Measurements from ENCODE around the gene DEPDC4. TPM values are rescaled to one million over a fixed set of nuclear protein-coding genes. Genes with fewer than 3 reads are reported as not detected.

Gene DEPDC4
- total RNA-seq, 1 donor from 2014 or later, result not detected

DNA sequence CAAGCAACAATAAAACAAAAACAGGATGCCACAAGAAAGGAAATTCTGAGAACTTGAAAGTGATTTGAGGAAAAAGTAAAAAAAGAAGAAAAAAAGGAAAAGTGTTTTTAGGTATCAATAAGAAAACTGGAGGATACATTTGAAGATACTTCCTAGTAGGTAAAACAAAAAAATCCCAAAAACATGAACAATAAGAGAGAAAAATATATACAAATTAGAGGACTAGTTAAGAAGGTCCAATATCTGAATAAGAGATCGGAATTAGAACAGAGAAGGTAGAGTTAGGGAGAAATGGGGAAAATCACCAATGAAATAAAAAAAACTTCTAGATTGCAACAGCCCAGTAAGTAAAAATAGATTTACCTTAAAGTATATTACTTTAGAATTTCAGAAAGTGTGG is 8.8 kb downstream of the DEPDC4 start:
- intact Hi-C loops (cut with DNase I), result no loop called here
- H3K4me1 ChIP-seq, result no peaks in the 10 kb centered on the region
- no peak overlapping the region for H3K4me3 ChIP-seq
- H3K27ac ChIP-seq, result no peak overlapping the region
- H3K36me3 ChIP-seq, result no peaks in the 10 kb centered on the region
- H3K9me3 ChIP-seq, result no peaks in the 10 kb centered on the region
- TF ChIP-seq POLR2A (IDR thresholded peaks at IDR 0.05), result no peak
- TF ChIP-seq, protein P1, sequence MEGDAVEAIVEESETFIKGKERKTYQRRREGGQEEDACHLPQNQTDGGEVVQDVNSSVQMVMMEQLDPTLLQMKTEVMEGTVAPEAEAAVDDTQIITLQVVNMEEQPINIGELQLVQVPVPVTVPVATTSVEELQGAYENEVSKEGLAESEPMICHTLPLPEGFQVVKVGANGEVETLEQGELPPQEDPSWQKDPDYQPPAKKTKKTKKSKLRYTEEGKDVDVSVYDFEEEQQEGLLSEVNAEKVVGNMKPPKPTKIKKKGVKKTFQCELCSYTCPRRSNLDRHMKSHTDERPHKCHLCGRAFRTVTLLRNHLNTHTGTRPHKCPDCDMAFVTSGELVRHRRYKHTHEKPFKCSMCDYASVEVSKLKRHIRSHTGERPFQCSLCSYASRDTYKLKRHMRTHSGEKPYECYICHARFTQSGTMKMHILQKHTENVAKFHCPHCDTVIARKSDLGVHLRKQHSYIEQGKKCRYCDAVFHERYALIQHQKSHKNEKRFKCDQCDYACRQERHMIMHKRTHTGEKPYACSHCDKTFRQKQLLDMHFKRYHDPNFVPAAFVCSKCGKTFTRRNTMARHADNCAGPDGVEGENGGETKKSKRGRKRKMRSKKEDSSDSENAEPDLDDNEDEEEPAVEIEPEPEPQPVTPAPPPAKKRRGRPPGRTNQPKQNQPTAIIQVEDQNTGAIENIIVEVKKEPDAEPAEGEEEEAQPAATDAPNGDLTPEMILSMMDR (IDR thresholded peaks at IDR 0.05), result no peak
- no peak for TF ChIP-seq POLR2AphosphoS5 (IDR thresholded peaks at IDR 0.05; ENCODE audit: insufficient read depth in 1 of 2, low read depth in 1 of 2)
- H3K27me3 ChIP-seq, result no peaks in the 10 kb centered on the region
- DNase-seq (ENCODE audit: extremely low spot score in 2 of 2), result no peak

DNA sequence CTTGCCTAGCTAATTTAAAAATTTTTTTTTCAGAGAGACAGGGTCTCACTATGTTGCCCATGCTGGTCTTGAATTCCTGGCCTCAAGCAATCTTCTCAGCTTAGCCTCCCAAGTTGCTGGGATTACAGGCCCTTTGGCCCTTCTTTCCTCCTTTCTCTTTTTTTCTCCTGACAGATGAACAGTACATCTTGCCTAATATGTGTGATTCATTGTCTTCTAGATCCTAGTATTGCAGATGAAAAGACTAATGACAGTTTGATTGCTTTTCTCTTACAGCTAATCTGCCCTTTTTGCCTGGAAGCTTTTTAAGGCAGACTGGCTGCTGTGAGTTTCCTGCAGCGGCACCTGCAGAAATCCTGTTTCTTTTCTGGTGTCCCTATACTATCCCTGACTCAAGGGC is 12.0 kb downstream of the DEPDC4 start:
- intact Hi-C loops (cut with DNase I), result no loop called here
- no peaks in the 10 kb centered on the region for H3K4me1 ChIP-seq
- TF ChIP-seq POLR2A (IDR thresholded peaks at IDR 0.05) (no peak), POLR2AphosphoS5 (IDR thresholded peaks at IDR 0.05; ENCODE audit: insufficient read depth in 1 of 2, low read depth in 1 of 2) (peak in 1 of 2 donors; percentile 50)
- TF ChIP-seq, protein P1 (IDR thresholded peaks at IDR 0.05), result no peak
- no peaks in the 10 kb centered on the region for H3K9me3 ChIP-seq
- H3K4me3 ChIP-seq, result no peak overlapping the region
- H3K27ac ChIP-seq, result no peak overlapping the region
- no peaks in the 10 kb centered on the region for H3K36me3 ChIP-seq
- H3K27me3 ChIP-seq, result no peaks in the 10 kb centered on the region
- no peak for DNase-seq (ENCODE audit: extremely low spot score in 2 of 2)

DNA sequence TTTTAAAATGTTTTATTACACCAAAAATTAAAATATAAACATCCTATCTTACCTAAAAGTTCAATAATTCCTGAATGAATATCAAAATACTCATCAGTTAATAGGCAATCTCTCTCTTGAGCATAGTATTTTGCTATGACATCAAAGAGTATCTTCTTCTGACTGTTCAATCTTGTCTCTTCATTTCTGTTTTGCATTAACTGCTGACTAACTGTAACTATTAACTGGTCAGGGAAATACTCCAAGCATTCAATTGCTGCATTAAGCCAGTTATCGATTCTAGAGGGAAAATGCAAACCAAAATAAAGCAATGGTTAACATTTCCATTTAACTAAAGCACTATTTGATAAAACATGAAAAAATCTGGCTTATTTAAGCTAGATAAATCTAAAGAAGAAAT is 13.4 kb downstream of the DEPDC4 start:
- no peaks in the 10 kb centered on the region for H3K9me3 ChIP-seq
- no peaks in the 10 kb centered on the region for H3K36me3 ChIP-seq
- no peak for DNase-seq (ENCODE audit: extremely low spot score in 2 of 2)
- intact Hi-C loops (cut with DNase I), result no loop called here
- no peak overlapping the region for H3K27ac ChIP-seq
- TF ChIP-seq, protein P1 (IDR thresholded peaks at IDR 0.05), result no peak
- no peak for TF ChIP-seq POLR2A (IDR thresholded peaks at IDR 0.05)
- TF ChIP-seq POLR2AphosphoS5 (IDR thresholded peaks at IDR 0.05; ENCODE audit: insufficient read depth in 1 of 2, low read depth in 1 of 2), result no peak
- no peaks in the 10 kb centered on the region for H3K27me3 ChIP-seq
- H3K4me1 ChIP-seq, result no peaks in the 10 kb centered on the region
- no peak overlapping the region for H3K4me3 ChIP-seq

DNA sequence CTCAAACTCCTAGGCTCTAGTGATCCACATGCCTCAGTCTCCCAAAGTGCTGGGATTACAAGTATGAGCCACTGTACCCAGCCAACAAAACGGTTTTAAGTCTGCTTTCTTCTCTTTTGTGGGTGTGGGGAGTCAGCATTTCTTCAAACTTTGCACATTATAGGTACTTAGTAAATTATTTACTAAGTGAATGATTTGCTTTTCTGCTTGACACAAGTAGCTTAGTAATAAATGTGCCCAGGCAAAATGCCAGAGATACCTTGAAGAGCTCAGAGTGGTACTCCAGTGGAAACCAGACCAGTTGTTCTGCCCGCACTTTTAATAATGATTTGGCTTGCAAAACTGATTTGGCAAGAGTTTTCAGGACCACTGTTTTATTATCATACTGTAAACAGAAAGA is 15.0 kb downstream of the DEPDC4 start:
- no peaks in the 10 kb centered on the region for H3K4me1 ChIP-seq
- no peak overlapping the region for H3K27ac ChIP-seq
- TF ChIP-seq POLR2A (IDR thresholded peaks at IDR 0.05) (no peak), POLR2AphosphoS5 (IDR thresholded peaks at IDR 0.05; ENCODE audit: insufficient read depth in 1 of 2, low read depth in 1 of 2) (no peak)
- TF ChIP-seq, protein P1 (IDR thresholded peaks at IDR 0.05), result no peak
- H3K4me3 ChIP-seq, result no peak overlapping the region
- no peaks in the 10 kb centered on the region for H3K27me3 ChIP-seq
- DNase-seq (ENCODE audit: extremely low spot score in 2 of 2), result no peak
- intact Hi-C loops (cut with DNase I), result no loop called here
- no peaks in the 10 kb centered on the region for H3K36me3 ChIP-seq
- H3K9me3 ChIP-seq, result no peaks in the 10 kb centered on the region

DNA sequence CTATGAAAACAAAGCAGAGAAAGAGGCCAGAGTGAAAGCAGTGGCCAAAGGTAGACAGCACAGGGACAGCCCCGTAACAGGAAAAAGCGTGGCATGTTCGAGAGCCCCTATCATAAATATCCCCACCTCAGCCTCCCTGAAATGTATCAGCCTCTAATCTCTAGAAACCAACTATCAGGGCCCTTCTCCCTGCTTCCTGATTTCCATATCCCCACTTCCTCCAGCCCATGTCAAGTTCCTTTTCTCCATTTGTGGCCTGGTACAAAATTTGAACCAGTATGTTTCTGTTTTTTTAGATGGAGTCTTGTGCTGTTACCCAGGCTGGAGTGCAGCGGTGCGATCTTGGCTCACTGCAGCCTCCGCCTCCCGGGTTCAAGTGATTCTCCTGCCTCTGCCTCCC is 16.9 kb downstream of the DEPDC4 start:
- Histone ChIP-seq H3K36me3 (no peaks in the 10 kb centered on the region), H3K27me3 (no peaks in the 10 kb centered on the region), H3K27ac (no peak overlapping the region), H3K9me3 (no peaks in the 10 kb centered on the region), H3K4me3 (no peak overlapping the region), H3K4me1 (no peaks in the 10 kb centered on the region)
- intact Hi-C loops (cut with DNase I), result no loop called here
- no peak for DNase-seq (ENCODE audit: extremely low spot score in 2 of 2)
- no peak for TF ChIP-seq POLR2AphosphoS5 (IDR thresholded peaks at IDR 0.05; ENCODE audit: insufficient read depth in 1 of 2, low read depth in 1 of 2)
- TF ChIP-seq, protein P1 (IDR thresholded peaks at IDR 0.05), result no peak
- no peak for TF ChIP-seq POLR2A (IDR thresholded peaks at IDR 0.05)
